Hepatocyte (in vitro differentiated cells): ENCODE results near the gene LIN28B.

ENCODE experiments used
- EZH2 ChIP-seq: fragments of 200-600 bp; sonication (generic); IDR thresholded peaks from 2 replicates; pipeline ENCODE4 v1.6.1; 2016; ENCODE audit warnings: antibody characterized with exemption, mild to moderate bottlenecking, borderline replicate concordance
- EZH2phosphoT487 ChIP-seq: fragments of 200-600 bp; sonication (generic); IDR thresholded peaks from one replicate; pipeline ENCODE4 v1.6.1; 2018; ENCODE audit warnings: antibody characterized with exemption, mild to moderate bottlenecking, low read depth, moderate library complexity; ENCODE audit not compliant: unreplicated experiment, severe bottlenecking
- TF ChIP-seq, protein P1 (sequence below): fragments of 200-600 bp; sonication (generic); IDR thresholded peaks from 2 replicates; pipeline ENCODE4 v1.5.1; 2016; ENCODE audit warnings: antibody characterized with exemption, mild to moderate bottlenecking; ENCODE audit not compliant: poor library complexity

DNA sequence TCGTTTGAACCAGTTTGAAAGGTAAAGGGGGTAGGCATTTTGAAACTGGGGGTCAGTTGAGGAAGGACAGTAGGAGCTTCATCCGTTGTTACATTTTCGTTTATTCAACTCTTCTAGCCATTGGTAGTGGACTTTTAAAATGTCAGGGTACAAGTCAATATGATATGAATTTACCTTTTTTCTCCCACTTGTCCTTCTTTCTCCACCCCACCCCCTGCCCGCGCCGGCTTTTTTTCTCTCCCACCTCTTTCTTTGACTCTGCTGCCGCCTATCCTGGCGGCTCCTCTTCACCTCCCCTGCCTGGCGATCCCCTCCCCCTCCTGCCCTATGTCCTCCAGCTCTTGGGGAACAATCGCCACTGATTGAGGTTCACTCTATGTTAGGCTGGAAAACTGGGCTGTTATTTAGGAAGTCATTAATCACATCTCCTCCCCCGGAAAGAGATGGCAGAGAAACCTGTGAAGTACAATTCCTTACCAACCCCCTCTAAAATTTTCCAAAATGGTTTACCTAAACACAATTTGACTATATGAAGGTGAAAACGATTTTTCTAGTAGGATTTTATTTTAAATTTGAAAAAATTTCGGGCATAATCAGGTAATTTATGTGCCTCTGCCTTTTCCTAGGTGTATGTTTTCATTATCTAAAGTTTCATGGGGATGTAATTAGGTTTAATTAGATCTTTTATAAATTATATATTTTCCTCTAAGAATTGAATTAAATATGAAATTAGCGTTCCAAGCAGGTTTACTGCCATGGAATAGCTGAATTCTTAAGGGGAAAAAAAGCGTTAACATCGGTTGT lies 778 bp upstream of the LIN28B start:
- TF ChIP-seq EZH2 (no peak), EZH2phosphoT487 (no peak)
- TF ChIP-seq, protein P1, sequence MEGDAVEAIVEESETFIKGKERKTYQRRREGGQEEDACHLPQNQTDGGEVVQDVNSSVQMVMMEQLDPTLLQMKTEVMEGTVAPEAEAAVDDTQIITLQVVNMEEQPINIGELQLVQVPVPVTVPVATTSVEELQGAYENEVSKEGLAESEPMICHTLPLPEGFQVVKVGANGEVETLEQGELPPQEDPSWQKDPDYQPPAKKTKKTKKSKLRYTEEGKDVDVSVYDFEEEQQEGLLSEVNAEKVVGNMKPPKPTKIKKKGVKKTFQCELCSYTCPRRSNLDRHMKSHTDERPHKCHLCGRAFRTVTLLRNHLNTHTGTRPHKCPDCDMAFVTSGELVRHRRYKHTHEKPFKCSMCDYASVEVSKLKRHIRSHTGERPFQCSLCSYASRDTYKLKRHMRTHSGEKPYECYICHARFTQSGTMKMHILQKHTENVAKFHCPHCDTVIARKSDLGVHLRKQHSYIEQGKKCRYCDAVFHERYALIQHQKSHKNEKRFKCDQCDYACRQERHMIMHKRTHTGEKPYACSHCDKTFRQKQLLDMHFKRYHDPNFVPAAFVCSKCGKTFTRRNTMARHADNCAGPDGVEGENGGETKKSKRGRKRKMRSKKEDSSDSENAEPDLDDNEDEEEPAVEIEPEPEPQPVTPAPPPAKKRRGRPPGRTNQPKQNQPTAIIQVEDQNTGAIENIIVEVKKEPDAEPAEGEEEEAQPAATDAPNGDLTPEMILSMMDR, result no peak
